HG02798 (cell line): ENCODE data around the gene FAM9C.
"Not testable (repeated sequence)": the region's sequence is repeated elsewhere in the genome, so short reads cannot be mapped to it uniquely, and the experiment has no call there.

Source experiments
- ATAC-seq: cut with Tn5 transposase; IDR thresholded peaks from one replicate; pipeline ENCODE4 v1.9.1; 2021; ENCODE audit warnings: mild to moderate bottlenecking; ENCODE audit not compliant: unreplicated experiment, poor library complexity

The FAM9C gene

DNA sequence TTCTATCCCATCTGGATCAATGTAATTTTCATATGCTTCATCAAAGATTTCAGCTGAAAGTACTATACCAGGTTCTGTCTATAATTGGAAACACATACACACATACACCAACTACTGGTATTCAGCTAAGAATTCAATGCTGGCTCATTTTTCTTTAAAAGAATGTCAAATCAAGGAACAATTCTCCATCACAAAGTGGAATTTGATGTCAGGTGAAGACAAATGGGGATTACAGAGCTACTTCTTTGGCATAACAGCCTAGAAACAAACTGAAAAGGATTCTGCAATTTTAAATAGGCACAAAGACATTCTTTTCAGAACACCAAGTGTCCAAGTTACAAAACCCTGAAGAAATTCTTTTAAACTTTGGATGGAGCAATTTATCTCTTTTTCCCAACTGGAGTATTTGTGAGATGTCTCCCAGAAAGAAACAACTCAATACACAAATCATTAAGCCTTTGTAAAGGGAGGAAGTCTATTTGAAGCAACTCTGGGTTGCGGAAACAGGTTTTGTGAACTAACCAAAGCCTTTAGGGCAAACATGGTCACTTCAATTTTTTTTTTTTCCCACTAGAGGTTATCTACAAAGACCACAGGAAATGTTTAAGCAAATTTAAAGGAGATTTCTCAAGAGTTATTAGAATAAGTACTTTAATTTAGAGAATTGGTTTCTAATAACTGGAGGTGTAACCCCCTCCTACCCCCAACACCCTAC is 1.9 kb upstream of the FAM9C start:
- ATAC-seq, result no peak

DNA sequence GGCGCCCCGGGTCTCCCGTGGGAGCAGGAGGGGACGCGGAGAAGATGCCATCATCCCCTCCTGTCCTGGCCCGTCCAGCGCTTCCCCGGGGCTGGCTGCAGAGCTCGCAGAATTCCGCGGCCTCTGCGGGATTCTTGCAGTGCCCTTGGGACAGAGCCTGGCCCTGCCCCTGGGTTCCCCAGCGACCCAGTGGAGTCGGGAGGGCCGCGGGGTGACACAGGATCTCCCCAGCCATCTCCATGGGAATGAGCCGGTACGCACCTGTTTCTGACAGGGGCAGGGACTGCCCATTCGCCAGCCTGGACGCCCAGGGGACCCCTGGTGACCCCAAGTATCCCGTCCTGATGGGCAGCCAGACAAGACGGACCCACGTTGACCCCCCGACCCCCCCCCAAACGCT is 482 bp downstream of the FAM9C start:
- no peak for ATAC-seq

DNA sequence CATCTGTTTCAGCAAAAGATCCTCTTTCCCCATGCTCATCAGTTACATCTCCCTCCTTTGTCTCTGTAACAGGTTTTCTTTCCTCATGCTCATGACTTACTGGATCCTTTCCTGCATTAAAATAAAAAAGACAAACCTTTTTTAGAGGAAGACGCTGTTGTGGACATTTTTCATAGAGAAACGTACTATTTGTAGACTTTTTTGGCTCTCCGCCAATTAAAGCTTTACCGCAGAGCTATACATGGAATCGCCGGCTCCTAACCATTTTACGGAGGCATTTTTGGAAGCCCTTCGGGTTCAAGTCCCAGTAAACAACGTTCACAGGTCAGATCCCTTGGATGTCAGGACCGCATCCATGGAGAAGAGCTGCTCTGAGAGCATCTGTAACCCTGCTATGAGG is 1.3 kb downstream of the FAM9C start:
- no peak for ATAC-seq

DNA sequence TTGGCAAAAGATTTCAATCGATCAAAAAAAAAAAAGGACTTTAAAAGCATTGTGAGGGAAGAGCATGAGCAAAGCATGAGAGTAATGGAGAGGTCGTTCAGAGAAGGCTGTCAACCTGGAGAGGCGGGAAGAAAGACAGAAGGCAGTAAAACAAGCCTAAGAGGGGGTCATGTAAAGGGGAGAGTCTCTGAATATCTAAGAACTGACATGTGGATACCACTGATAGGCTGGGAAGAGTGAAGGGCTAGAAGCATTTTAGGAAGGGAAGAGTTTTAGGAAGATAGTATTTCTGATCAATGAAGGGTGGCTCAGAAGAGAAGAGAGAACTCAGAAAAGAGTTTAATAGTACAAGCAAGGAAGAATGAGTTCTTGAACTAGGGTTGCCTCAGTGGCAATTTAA is 7.5 kb downstream of the FAM9C start:
- ATAC-seq, result no peak

DNA sequence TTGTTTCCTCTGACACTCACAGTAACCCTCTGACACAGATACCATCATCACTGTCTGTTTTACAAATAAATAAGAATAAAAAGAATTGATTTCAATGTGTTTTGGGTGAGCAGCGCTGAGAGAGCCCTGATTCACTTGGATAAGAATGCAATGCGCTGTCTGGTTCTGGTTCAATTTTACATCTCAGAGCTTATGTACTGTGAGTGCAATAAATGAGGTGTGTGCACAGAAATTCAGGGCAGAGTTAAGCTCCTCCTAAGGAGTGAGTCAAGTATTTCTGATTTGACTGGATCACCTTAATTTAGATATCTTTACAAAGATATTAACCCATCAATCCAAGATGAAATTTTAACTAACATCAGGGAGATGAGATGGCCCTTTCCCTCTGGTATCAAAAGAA is 11.2 kb downstream of the FAM9C start:
- ATAC-seq, result no peak

DNA sequence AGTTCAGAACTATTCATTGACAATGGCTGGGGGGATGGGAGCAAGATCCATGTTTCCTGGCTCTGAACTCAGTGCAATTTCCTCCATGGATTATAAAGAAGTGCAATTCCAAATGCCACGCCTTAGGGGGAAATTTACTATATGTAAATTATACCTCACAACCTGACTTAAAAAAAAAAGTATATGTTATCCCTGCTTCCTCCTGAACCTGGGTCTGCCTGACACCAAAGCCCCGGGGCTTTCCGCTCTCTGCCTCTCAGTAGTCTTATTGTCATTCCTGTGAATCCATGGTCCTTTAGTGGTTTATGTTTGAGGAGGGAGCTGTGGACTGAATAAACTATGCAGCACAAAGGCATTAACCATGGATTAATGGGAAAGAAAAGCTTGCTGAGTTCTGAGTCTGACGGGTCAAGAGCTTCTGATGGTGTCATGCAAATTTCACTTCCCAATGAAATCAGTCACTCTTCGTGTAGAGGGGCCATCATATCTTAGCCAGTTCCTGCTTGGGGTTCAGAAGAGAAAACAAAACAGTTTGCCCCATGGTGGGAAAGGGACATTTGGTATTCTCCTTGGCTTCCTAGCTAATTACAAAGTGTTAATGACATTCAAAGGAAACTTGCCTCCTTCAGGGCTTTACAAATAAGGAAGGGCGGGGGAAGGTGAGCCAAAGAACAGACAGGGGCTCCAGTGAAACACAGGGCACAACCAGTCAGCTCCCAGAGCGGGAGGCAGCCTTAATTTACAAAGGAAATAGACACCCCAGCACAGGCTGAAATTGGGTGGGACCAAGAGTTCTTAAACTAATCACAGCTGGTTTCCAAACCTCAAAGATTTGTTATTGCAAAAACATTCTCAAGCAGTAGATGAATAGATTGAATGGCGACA is 14.3 kb downstream of the FAM9C start:
- ATAC-seq, result no peak

DNA sequence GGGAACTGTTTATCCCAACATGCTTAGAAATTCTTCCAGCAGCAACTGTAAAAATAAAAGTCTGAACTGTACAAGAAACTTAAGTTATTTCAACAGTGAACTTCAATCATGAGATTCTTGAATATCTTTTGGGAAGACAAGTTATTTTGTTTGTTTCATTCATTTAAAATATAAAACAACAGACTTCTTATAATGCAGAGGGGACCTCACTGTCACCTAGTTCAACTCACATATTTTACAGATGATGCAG is 14.9 kb downstream of the FAM9C start:
- no peak for ATAC-seq

DNA sequence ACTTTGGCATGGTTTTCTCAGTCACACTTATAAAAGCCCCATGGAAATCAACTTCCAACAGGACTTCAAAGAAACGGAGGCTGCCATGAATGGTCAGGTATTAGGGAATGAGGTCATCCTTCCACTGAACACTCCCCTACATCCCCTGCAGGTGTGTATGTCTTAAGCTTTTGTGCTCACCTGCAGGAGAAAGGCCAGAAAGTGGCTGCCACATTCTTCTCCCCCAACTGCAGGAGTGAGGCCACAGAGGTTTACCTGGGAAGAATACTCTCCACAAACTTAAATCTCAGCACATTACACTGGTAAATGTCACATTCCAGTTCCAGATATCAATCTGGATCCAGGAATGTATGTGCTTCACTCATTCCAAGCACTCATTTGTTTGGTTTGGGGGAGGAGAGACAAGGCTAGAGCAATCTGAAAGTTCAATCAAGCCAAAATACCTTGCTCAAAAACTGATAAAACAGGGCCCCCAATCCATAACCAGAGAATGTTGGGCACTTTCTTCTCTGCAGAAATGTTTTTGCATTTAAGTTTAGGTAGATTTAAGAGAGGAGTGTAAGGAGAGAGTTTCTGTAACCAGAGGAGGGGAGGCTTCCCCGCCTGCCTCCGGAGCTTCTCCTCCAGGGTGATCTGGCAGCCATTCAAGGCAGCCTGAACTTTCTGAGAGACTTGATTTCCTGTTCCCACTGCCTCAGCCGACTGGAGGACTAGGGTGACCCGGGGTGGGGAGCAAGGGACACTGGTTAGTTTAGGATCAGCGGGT is 15.4 kb downstream of the FAM9C start:
- no peak for ATAC-seq

DNA sequence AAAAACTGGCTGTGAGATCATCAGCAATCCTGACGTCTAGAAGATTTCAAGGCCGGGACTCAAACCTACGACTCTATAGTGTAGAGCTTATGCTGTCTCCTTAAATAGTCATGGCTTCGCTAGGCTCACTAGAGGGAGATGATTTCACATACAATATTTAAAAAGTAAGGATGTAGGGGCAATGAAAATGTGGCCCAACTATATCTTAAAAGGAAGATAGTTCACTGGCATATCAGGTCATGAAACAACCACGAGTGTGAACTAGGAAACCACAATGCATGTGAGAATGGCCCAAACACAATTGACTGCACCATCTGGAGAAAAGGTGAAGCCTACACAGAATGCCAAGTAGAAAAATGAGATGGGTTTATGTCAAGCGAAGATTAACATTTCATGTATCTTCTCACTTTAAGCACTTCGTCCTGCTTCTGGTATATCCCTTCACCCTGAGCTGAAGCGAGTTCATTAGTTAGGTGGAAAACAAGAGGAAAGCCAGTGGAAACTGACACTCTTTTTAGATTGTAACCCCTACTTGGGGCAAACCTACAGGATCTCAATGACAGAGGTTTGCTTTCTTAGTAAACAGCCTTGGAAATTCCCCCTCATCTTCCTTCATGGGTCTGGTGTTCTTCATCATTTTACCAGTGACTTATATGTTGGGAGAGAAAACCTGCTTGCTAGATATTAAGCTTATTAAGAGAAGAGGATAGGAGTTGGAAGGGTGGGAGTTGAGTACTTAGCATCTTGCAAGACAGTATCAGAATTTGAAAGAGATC is 17.4 kb downstream of the FAM9C start:
- ATAC-seq, result no peak

DNA sequence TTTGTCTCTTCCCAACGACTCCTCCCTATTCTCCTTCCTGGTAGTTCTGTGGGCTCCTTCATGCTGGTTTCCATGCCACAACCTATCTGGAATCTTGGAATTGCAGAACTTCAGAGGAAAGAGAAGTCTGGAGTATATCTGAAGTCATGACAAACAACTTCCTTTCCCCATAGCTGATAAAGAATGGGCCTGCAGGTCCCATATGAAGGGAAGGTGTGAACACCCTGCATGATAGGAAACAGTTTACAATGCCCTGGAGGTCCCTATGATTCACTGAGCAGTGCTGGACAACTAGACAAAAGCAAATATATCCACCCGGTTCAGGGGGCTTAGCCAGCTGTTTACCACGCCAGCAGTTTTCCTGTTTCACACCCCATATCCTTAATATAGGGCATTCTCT is 19.4 kb downstream of the FAM9C start:
- ATAC-seq, result no peak

DNA sequence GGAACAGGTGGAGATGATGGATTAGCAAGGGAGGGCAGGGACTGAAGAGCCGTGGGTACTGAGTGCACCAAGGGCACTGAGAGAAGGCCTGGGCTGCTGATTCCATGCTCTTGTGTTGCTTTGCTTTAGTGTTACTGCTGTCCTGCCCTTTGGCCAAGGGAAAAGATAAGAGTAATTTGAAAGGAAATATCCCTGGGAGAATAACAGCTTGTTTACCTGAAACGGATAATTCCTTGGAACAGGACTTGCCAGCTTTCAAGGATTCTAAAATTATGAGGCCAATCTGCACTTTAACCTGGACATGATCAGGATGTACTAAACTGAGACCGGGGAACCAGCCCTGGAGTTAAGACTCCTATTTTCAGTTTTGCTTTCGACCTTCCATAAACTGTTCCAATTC is 20.4 kb downstream of the FAM9C start:
- no peak for ATAC-seq

DNA sequence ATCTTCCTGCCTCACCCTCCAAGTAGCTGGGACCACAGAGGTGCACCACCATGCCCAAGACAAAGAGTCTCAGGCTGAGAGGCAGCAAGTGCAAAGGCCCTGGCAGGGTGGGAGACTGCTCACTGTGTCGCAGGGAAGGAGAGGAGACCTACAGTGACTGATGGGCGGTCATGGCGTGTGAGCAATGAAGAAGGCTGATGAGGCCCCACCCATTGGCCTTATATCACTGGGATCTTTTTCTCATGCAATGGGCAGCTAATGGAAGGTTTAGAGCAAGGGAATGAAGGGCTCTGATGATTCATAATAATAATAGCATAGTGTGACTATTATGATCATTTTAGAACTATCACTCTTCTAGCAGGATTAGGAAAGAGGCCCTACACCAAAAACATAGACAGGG is 20.9 kb downstream of the FAM9C start:
- ATAC-seq, result no peak

DNA sequence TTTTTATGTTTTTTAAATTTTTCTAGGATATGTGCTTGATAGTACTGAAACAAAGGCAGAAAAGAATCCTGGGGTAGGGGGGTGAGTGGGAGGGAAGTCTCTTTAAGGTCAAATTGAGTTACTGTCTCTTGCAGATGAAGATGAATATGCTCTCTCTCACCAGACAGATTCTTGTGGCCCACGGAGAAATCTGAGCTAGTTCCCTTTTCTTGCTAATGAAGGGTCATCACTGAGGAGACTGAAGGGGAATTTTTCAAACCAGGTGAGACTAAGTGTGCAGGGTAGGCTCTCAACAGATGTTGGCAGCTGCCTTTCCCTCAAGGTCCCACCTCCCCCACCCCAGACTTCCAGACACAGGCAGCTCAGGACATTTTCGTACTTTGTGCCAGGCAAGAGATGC is 21.5 kb downstream of the FAM9C start:
- ATAC-seq, result peak; percentile 83

DNA sequence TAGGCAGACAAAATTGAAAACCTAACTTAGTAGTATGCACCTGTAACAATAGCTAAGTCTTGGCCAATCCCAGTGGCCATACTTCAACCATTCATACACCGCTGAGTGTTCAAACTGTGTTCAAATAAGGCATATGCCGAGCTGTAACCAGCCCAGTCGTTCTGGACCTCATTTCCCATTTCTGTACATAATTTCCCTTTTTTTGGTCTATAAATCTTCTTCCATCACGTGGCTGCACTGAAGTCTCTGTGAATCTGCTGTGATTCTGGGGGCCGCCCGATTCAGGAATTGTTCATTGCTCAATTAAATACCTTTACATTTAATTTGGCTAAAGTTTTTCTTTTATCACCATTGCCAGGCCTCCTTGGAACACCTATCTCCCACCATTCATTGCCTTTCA is 27.7 kb downstream of the FAM9C start:
- ATAC-seq, result not testable (repeated sequence)

DNA sequence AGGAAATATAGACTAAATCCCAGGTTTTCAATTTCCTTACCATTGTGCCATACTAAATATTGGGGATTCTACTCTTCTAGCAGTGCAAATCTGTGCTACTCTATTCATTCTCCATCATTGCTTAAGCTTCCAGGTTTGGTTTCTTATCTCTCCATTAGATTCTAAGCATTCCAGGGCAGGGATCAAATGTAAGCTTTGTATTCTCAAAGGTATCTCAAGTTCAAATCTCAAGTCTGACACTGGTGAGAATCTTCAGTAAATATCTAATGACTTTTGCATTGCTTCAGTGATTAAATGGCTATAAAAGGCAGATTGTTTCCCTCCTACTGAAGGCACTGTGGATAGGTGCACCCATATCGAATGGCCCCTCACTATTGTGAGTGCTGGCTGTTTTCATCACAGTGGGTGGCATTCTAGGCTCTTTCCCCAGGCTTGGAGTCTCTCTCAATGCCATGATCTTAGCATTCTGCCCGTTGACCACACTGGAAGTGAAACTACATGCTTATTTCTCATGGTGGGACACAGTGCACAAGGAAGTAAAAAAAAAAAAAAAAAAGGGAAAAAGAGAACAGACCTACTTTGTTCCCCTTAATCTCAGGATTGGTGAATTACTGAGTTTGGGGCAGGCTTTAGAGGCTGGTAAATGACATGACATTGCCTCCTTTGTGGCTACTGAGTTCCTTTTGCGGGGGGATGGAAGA is 28.7 kb downstream of the FAM9C start:
- no peak for ATAC-seq

DNA sequence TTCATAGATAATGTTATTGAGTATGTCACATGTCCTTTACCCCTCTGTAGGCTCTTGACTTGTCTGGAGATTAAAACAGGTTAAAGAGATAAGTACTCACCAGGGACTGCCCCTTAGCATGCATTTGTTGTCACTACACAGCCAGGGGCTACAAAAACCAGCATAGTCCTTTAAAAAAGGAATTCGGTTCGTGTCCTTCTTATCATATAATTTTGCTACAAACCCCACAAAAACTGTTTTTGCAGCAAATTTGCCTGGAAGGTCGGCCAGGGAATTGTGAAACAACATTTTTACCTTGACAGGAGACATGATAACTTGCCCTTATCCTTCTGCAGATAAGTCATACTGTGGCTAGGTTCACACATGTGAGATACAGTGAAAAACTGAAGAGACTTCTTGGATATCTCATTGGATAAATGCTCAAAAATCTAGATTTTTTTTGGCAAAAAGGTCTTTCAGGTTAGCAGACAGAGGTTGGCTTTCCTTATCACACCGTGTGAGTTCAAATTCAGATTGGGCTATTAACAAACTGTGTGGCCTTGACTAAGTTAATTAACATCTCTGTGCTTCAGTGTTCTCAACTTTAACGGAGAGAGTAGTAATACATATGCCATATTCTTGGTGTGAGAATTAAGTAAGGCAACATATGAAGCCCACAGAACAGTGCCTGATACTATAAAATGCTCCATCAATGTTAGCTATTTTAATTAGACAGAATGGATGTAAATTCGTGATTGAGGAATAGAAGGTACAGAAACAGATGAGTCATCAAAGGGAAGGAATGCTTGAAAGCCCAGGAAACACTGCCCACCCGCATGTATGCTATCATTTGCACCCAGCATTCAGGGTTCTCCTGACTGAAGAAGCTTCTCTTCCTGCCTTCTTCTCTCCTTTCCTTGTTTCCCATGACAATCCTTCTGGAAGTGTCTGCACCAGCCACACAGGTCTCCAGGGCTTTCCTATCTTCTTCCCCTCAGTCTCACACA is 30.0 kb downstream of the FAM9C start:
- peak; percentile 30 for ATAC-seq

DNA sequence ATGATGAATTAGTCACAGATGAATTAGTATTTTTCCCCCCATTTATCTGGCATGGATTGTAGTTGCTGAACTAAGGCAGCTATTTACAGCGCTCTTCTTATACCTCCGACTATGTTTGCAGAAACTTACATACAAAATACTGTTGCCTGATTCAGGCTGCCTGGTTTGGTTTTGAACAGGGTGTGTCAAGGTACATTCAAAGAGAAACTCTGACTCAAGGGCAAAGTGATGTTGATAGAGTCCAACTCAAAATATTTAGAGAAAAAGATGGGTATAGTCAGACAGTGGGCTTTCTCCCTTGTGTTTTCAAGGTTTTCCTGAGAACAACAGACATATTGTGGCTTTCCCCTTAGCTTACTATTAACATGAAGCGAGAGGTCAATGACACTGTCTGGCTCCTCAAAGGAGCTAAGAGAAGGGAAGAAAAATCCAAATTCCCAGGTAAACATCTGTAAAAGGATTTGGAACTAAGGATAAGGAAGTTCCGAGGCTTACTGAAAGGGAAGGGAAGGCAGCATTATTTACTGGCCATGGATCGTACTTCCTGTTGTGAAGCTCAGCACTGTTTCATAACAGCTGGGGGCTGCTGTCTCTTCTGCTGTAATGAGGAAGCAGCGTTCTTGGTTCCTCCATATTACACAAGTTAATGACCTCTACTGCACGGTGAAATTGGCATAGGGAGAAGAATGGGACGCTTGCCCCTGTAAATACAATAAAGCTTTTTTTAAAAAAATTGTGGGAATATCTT is 30.9 kb downstream of the FAM9C start:
- ATAC-seq, result peak; percentile 80

DNA sequence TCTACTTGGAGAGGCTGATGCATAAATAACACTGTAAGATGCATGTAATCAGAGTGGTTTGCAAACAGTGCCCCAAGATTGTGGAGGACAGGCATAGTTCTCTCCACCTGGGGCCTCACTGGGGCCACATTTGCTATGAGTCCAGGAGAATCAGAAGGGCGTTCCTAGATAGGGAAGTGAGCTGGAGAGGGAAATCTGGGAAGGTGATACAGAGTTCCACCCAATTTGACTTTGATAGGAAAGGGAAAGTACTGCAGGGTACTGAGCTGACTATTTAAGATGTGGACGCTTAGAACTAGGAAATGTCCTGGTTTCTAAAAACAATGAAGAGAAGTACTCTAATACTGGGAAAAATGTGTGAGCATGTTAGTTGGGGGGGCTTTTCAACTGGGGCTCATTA is 33.9 kb downstream of the FAM9C start:
- no peak for ATAC-seq
